Measurements from ENCODE around the gene WBP1L.

DNA sequence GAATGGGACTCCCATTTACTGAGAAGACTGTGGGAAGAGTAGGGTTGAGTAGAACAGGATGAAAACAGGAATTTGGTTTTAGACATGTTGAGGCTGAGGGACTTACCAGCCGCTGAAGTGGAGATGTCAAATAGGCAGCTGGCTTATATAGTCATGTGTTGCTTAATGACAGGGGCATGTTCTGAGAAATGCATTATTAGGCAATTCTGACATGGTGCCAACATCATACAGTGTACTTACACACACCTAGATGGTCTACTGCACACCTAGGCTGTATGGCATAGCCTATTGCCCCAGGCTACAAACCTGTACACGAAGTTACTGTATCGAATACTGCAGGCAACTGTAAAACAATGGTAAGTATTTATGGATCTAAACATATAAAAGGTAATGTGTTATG is 47.0 kb upstream of the WBP1L start:
- TF ChIP-seq, protein P1, sequence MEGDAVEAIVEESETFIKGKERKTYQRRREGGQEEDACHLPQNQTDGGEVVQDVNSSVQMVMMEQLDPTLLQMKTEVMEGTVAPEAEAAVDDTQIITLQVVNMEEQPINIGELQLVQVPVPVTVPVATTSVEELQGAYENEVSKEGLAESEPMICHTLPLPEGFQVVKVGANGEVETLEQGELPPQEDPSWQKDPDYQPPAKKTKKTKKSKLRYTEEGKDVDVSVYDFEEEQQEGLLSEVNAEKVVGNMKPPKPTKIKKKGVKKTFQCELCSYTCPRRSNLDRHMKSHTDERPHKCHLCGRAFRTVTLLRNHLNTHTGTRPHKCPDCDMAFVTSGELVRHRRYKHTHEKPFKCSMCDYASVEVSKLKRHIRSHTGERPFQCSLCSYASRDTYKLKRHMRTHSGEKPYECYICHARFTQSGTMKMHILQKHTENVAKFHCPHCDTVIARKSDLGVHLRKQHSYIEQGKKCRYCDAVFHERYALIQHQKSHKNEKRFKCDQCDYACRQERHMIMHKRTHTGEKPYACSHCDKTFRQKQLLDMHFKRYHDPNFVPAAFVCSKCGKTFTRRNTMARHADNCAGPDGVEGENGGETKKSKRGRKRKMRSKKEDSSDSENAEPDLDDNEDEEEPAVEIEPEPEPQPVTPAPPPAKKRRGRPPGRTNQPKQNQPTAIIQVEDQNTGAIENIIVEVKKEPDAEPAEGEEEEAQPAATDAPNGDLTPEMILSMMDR (IDR thresholded peaks at IDR 0.05) = no peak
- TF ChIP-seq POLR2A (IDR thresholded peaks at IDR 0.05) (no peak), POLR2AphosphoS5 (IDR thresholded peaks at IDR 0.05) (no peak)
